ENCODE data around the gene GGT7. TPM values are rescaled to one million over a fixed set of nuclear protein-coding genes. Genes with fewer than 3 reads are reported as not detected.

The GGT7 gene
- total and polyA plus RNA-seq, 9 of the 15 experiments (the other 6 are each of a cell fraction or from before 2014, with no cell fraction given) = 0.04 to 18.3 (median 5.9) TPM

GRCh38 chr20:34872622-34873224 lies at the start of gene GGT7 (continued):
- TF ChIP-seq GTF2B (IDR thresholded peaks at IDR 0.05; ENCODE audit: extremely low read depth, insufficient read length) (no peak), SRSF1 (IDR thresholded peaks at IDR 0.05; ENCODE audit: low read depth, low read length) (no peak), SIN3A (IDR thresholded peaks at IDR 0.05; ENCODE audit: borderline replicate concordance in 2 of 2, control insufficient read depth in 1 of 2, low read depth in 2 of 2, low read length in 2 of 2) (no peak; a peak in 1 of 4 replicates), NCOA6 (IDR thresholded peaks at IDR 0.05) (no peak), JUNB (CRISPR knock-in tag; conservative IDR thresholded peaks at IDR 0.05) (no peak), FOXJ2 (tag; IDR thresholded peaks at IDR 0.05) (no peak), ZFP91 (CRISPR knock-in tag; IDR thresholded peaks at IDR 0.05) (no peak), TCF3 (CRISPR knock-in tag; IDR thresholded peaks at IDR 0.05) (peak; percentile 82), NFYB (IDR thresholded peaks at IDR 0.05; ENCODE audit: extremely low read depth, insufficient read length) (no peak), MEF2D (tag; conservative IDR thresholded peaks at IDR 0.05; ENCODE audit: low read depth) (no peak), RFX7 (CRISPR knock-in tag; IDR thresholded peaks at IDR 0.05) (no peak), STAT6 (CRISPR knock-in tag; IDR thresholded peaks at IDR 0.05) (no peak), PRPF4 (IDR thresholded peaks at IDR 0.05; ENCODE audit: insufficient read depth, low read depth, low read length, poor library complexity, severe bottlenecking) (no peak), ZZZ3 (IDR thresholded peaks at IDR 0.05) (no peak), ZNF785 (CRISPR knock-in tag; IDR thresholded peaks at IDR 0.05) (no peak), EHMT2 (IDR thresholded peaks at IDR 0.05) (no peak), DDX20 (tag; IDR thresholded peaks at IDR 0.05; ENCODE audit: low read depth) (no peak), SIN3B (IDR thresholded peaks at IDR 0.05; ENCODE audit: low read depth) (no peak), MAFG (tag; conservative IDR thresholded peaks at IDR 0.05) (no peak), HDAC1 (IDR thresholded peaks at IDR 0.05) (peak in 1 of 2 experiments; percentile 59; a peak in 2 of 4 replicates), ZNF655 (CRISPR knock-in tag; IDR thresholded peaks at IDR 0.05) (no peak)
- TF ChIP-seq, protein P1, sequence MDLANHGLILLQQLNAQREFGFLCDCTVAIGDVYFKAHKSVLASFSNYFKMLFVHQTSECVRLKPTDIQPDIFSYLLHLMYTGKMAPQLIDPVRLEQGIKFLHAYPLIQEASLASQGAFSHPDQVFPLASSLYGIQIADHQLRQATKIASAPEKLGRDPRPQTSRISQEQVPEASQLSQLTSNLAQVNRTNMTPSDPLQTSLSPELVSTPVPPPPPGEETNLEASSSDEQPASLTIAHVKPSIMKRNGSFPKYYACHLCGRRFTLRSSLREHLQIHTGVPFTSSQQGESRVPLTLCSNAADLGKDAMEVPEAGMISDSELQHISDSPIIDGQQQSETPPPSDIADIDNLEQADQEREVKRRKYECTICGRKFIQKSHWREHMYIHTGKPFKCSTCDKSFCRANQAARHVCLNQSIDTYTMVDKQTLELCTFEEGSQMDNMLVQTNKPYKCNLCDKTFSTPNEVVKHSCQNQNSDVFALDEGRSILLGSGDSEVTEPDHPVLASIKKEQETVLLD (IDR thresholded peaks at IDR 0.05) = no peak
